Measurements from ENCODE around the gene NSF. TPM values are rescaled to one million over a fixed set of nuclear protein-coding genes. Genes with fewer than 3 reads are reported as not detected.
"Not testable (repeated sequence)": the region's sequence is repeated elsewhere in the genome, so short reads cannot be mapped to it uniquely, and the experiment has no call there.

Gene NSF
- total RNA-seq, 1 experiment from 2014 or later = 35.9 TPM

DNA sequence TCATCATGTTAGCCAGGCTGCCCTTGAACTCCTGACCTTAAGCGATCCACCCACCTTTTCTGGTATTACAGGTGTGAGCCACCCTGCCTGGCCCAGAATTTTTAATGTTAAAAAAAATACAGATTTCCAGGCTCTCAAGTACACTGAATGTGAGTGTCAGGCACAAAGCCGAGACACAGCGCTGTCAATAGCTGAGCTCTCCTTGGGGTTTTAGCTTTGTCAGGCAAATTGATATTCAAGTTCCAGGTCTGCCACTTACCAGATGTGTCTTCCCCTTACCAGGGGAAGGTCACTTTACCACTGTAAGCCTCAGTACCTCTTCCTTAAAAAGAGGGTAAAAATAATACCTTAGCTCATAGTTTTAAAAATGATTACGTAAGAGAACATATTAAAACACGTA, 67.8 kb downstream of the NSF start:
- DNase-seq (ENCODE audit: low spot score); H3K4me3 ChIP-seq (ENCODE audit: low read depth, low read length, poor library complexity, severe bottlenecking); H3K36me3 ChIP-seq (ENCODE audit: insufficient read depth, low read length, poor library complexity, severe bottlenecking); H3K27me3 ChIP-seq (replicated peaks; ENCODE audit: insufficient read depth, low read depth, low read length, poor library complexity); H3K27ac ChIP-seq (ENCODE audit: low read depth, low read length, poor library complexity, severe bottlenecking); POLR2A ChIA-PET (ENCODE audit: low non-redundant PET); intact Hi-C loops (cut with micrococcal nuclease; ENCODE audit: unreplicated experiment); BruUV-seq (replicated peaks); CTCF ChIA-PET; H3K9me3 ChIP-seq (ENCODE audit: low read depth, low read length, poor library complexity, severe bottlenecking); H3K4me1 ChIP-seq (ENCODE audit: insufficient read depth, low read length, poor library complexity, severe bottlenecking): not testable (repeated sequence)

DNA sequence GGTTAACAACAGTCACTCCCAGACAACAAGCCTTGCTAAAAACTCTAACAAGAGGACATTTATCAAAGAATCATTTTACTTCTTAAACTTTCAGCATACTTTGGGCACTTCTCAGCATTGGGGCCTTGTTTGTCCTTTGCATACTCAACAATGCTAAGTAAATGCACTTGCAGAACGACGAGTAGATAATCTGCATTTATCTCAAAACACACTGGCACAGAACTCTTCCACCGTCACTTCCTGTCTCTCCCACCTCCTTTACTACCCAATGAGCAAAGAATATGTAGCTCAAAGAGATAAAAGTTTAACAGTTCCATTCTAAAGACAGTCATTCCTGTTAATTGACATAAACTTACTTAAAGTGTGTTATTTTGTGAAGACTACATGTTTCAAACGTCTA, 69.2 kb downstream of the NSF start:
- CTCF ChIA-PET; POLR2A ChIA-PET (ENCODE audit: low non-redundant PET); H3K27me3 ChIP-seq (replicated peaks; ENCODE audit: insufficient read depth, low read depth, low read length, poor library complexity); BruUV-seq (replicated peaks); H3K4me1 ChIP-seq (ENCODE audit: insufficient read depth, low read length, poor library complexity, severe bottlenecking); intact Hi-C loops (cut with micrococcal nuclease; ENCODE audit: unreplicated experiment); H3K4me3 ChIP-seq (ENCODE audit: low read depth, low read length, poor library complexity, severe bottlenecking); H3K27ac ChIP-seq (ENCODE audit: low read depth, low read length, poor library complexity, severe bottlenecking); H3K36me3 ChIP-seq (ENCODE audit: insufficient read depth, low read length, poor library complexity, severe bottlenecking); DNase-seq (ENCODE audit: low spot score); H3K9me3 ChIP-seq (ENCODE audit: low read depth, low read length, poor library complexity, severe bottlenecking): not testable (repeated sequence)

- BruUV-seq (replicated peaks); CTCF ChIA-PET: not testable (repeated sequence)
Measured at GRCh38 chr17:46663123-46663522, 72.7 kb downstream of the NSF start.

GRCh38 chr17:46663552-46663951, 73.1 kb downstream of the NSF start:
- intact Hi-C loops (cut with micrococcal nuclease; ENCODE audit: unreplicated experiment) = not testable (repeated sequence)

More at GRCh38 chr17:46663123-46663522, 72.7 kb downstream of the NSF start:
- intact Hi-C loops (cut with micrococcal nuclease; ENCODE audit: unreplicated experiment); H3K4me1 ChIP-seq (ENCODE audit: insufficient read depth, low read length, poor library complexity, severe bottlenecking); H3K9me3 ChIP-seq (ENCODE audit: low read depth, low read length, poor library complexity, severe bottlenecking); POLR2A ChIA-PET (ENCODE audit: low non-redundant PET); H3K27ac ChIP-seq (ENCODE audit: low read depth, low read length, poor library complexity, severe bottlenecking); H3K4me3 ChIP-seq (ENCODE audit: low read depth, low read length, poor library complexity, severe bottlenecking); DNase-seq (ENCODE audit: low spot score); H3K27me3 ChIP-seq (replicated peaks; ENCODE audit: insufficient read depth, low read depth, low read length, poor library complexity); H3K36me3 ChIP-seq (ENCODE audit: insufficient read depth, low read length, poor library complexity, severe bottlenecking): not testable (repeated sequence)

DNA sequence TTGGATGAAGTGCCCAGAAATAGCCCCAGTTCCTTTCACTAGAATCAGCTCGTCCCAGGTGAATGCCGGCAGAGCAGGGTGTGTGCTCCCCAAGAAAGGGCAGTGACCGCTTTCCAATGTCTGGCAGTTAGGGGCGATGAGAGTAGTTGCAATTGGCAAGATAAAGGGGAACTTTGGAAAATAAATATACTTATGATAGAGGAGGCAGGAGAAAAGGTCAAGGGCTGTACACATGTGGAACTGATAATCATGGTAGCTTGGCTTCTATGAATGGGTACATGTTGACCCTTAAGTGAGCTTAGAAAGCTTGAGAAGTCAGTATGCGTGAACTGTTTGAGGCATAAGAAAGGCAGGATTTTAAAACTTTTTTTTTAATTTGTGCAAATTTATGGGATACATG, 75.5 kb downstream of the NSF start:
- POLR2A ChIA-PET (ENCODE audit: low non-redundant PET); H3K9me3 ChIP-seq (ENCODE audit: low read depth, low read length, poor library complexity, severe bottlenecking); H3K4me3 ChIP-seq (ENCODE audit: low read depth, low read length, poor library complexity, severe bottlenecking); intact Hi-C loops (cut with micrococcal nuclease; ENCODE audit: unreplicated experiment); H3K36me3 ChIP-seq (ENCODE audit: insufficient read depth, low read length, poor library complexity, severe bottlenecking); CTCF ChIA-PET; BruUV-seq (replicated peaks); H3K4me1 ChIP-seq (ENCODE audit: insufficient read depth, low read length, poor library complexity, severe bottlenecking); H3K27ac ChIP-seq (ENCODE audit: low read depth, low read length, poor library complexity, severe bottlenecking); DNase-seq (ENCODE audit: low spot score); H3K27me3 ChIP-seq (replicated peaks; ENCODE audit: insufficient read depth, low read depth, low read length, poor library complexity): not testable (repeated sequence)

More at GRCh38 chr17:46663552-46663951, 73.1 kb downstream of the NSF start:
- H3K27ac ChIP-seq (ENCODE audit: low read depth, low read length, poor library complexity, severe bottlenecking); H3K36me3 ChIP-seq (ENCODE audit: insufficient read depth, low read length, poor library complexity, severe bottlenecking); POLR2A ChIA-PET (ENCODE audit: low non-redundant PET); DNase-seq (ENCODE audit: low spot score); H3K27me3 ChIP-seq (replicated peaks; ENCODE audit: insufficient read depth, low read depth, low read length, poor library complexity); BruUV-seq (replicated peaks); H3K4me3 ChIP-seq (ENCODE audit: low read depth, low read length, poor library complexity, severe bottlenecking); H3K4me1 ChIP-seq (ENCODE audit: insufficient read depth, low read length, poor library complexity, severe bottlenecking); CTCF ChIA-PET; H3K9me3 ChIP-seq (ENCODE audit: low read depth, low read length, poor library complexity, severe bottlenecking): not testable (repeated sequence)

GRCh38 chr17:46670789-46671188, 80.3 kb downstream of the NSF start:
- intact Hi-C loops (cut with micrococcal nuclease; ENCODE audit: unreplicated experiment); H3K27me3 ChIP-seq (replicated peaks; ENCODE audit: insufficient read depth, low read depth, low read length, poor library complexity); H3K4me3 ChIP-seq (ENCODE audit: low read depth, low read length, poor library complexity, severe bottlenecking); DNase-seq (ENCODE audit: low spot score); H3K4me1 ChIP-seq (ENCODE audit: insufficient read depth, low read length, poor library complexity, severe bottlenecking); H3K9me3 ChIP-seq (ENCODE audit: low read depth, low read length, poor library complexity, severe bottlenecking); H3K36me3 ChIP-seq (ENCODE audit: insufficient read depth, low read length, poor library complexity, severe bottlenecking); BruUV-seq (replicated peaks); POLR2A ChIA-PET (ENCODE audit: low non-redundant PET); H3K27ac ChIP-seq (ENCODE audit: low read depth, low read length, poor library complexity, severe bottlenecking); CTCF ChIA-PET: not testable (repeated sequence)

DNA sequence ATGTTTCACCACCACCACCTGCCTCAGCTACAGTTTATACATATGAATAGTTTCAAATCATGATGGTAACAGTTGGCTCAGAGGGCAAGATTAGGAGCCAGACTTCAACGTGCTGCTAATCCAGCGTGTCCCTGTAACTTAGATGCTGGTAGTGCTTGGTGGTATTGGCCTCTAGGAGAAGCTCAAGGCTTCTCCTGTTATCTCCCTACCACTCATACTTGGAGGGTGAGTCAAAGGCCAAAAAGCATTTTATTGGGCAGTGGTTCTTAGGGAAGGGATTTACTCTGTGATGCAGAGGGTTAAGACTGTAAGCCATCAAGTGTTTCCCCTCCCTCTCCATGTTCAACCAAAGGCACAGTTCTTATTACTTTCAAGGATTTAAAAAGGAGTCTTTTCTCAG, 82.3 kb downstream of the NSF start:
- POLR2A ChIA-PET (ENCODE audit: low non-redundant PET); H3K4me1 ChIP-seq (ENCODE audit: insufficient read depth, low read length, poor library complexity, severe bottlenecking); DNase-seq (ENCODE audit: low spot score); BruUV-seq (replicated peaks); CTCF ChIA-PET; H3K27me3 ChIP-seq (replicated peaks; ENCODE audit: insufficient read depth, low read depth, low read length, poor library complexity); intact Hi-C loops (cut with micrococcal nuclease; ENCODE audit: unreplicated experiment); H3K9me3 ChIP-seq (ENCODE audit: low read depth, low read length, poor library complexity, severe bottlenecking); H3K36me3 ChIP-seq (ENCODE audit: insufficient read depth, low read length, poor library complexity, severe bottlenecking); H3K27ac ChIP-seq (ENCODE audit: low read depth, low read length, poor library complexity, severe bottlenecking); H3K4me3 ChIP-seq (ENCODE audit: low read depth, low read length, poor library complexity, severe bottlenecking): not testable (repeated sequence)

GRCh38 chr17:46677819-46678218, 87.3 kb downstream of the NSF start:
- H3K27ac ChIP-seq (ENCODE audit: low read depth, low read length, poor library complexity, severe bottlenecking); POLR2A ChIA-PET (ENCODE audit: low non-redundant PET); H3K4me3 ChIP-seq (ENCODE audit: low read depth, low read length, poor library complexity, severe bottlenecking); H3K9me3 ChIP-seq (ENCODE audit: low read depth, low read length, poor library complexity, severe bottlenecking); CTCF ChIA-PET; DNase-seq (ENCODE audit: low spot score); BruUV-seq (replicated peaks); H3K27me3 ChIP-seq (replicated peaks; ENCODE audit: insufficient read depth, low read depth, low read length, poor library complexity); intact Hi-C loops (cut with micrococcal nuclease; ENCODE audit: unreplicated experiment); H3K4me1 ChIP-seq (ENCODE audit: insufficient read depth, low read length, poor library complexity, severe bottlenecking); H3K36me3 ChIP-seq (ENCODE audit: insufficient read depth, low read length, poor library complexity, severe bottlenecking): not testable (repeated sequence)

Measured in A673 (cell line).